OCI-M2 (cell line): ENCODE measurements around the gene CCDC33.
"Not testable (repeated sequence)": the region's sequence is repeated elsewhere in the genome, so short reads cannot be mapped to it uniquely, and the experiment has no call there.

Experiments used
- DNase-seq: peaks from one replicate; lab custom pipeline; 2025; ENCODE audit not compliant: unreplicated experiment; lab: John Stamatoyannopoulos, UW

CCDC33 gene

DNA sequence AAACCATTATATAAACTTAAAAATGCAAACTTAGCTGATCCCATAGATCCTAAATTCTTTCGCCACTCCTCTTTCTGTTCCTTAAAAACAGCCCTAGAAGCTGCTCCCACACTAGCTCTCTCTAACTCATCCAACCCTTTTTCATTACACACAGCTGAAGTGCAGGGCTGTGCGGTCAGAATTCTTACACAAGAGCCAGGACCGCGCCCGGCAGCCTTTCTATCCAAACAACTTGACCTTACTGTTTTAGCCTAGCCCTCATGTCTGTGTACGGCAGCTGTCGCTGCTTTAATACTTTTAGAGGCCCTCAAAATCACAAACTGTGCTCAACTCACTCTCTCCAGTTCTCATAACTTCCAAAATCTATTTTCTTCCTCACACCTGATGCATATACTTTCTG lies 121.4 kb downstream of the CCDC33 start:
- DNase-seq = not testable (repeated sequence)

GRCh38 chr15:74359376-74359775 lies 123.2 kb downstream of the CCDC33 start:
- not testable (repeated sequence) for DNase-seq

- not testable (repeated sequence) for DNase-seq
Observed at GRCh38 chr15:74360855-74361254, 124.7 kb downstream of the CCDC33 start.

- no peak for DNase-seq
Observed at GRCh38 chr15:74362482-74362881, 126.4 kb downstream of the CCDC33 start.

GRCh38 chr15:74364936-74365597 lies 128.9 kb downstream of the CCDC33 start:
- no peak for DNase-seq

DNA sequence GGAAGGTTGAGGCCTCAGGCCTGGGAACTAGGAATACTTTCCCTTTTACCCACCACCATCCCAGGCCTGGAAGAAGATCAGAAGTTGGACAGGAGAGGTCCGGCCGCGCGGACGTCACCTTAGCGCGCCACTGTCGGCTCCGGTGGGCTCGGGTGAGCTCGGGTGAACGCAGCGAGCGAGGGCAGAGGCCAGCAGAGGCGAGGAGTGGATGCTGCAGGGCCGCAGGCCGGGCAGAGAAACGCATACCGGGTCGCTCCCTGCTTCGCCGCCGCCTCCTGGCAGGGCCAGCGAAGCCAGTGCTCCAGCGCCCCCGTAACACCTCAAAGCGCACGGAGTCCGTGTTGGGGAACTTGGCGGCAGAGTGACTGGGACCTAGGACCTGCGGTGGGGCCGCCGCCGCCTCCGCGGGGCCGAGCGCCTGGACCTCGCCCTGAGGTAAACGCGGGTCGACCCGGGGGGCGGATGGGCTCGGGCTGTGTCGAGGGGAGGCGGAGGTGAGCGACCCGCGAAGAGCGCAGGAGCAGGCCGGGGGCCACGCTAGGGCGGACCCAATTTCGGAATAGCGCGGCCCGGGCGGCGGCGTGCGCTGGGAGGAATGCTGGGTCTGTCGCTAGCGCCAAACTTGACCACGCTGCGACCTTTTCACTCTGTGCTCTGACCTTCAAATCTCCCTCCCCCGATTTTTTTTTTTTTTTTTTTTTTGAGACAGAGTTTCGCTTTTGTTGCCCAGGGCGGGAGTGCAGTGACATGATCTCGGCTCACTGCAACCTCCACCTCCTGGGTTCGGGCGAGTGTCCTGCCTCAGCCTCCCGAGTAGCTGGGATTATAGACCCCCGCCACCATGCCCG lies 129.7 kb downstream of the CCDC33 start:
- no peak for DNase-seq

DNA sequence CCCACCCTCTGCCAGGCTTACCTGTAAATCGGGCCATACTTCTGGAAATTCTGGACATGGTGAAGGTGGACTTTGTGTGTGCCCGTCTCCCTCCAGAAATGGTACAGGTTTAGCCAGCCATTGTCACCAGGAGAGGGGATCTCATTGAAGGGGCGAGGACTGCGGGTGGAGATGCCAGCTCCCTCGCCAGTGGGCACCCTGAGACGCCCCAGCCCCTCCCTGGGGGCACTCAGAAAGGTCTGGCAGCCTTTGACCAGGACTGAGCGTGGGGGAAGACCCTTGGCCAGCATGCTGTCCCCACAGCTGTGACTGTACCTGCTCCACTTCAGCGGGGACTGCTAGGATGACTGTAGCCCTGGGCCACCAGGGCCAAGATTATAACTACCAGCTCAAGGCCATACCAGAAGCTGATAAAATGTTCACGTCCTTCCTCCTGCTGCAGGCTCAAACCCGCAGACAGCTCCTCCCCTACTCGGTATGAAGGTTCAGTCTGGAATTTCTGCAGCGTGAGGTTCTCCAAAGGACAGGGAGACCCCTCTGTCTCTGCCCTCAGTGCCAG lies 131.2 kb downstream of the CCDC33 start, which contains the start of gene CYP11A1:
CYP11A1 (minus strand) TSS at position 351 of the 559 bp plus-strand sequence; CDS start at position 290, 61 bp downstream.
- DNase-seq = no peak

GRCh38 chr15:74368121-74368520 lies 132.0 kb downstream of the CCDC33 start:
- no peak for DNase-seq

GRCh38 chr15:74369084-74369745 lies 133.1 kb downstream of the CCDC33 start:
- no peak for DNase-seq

DNA sequence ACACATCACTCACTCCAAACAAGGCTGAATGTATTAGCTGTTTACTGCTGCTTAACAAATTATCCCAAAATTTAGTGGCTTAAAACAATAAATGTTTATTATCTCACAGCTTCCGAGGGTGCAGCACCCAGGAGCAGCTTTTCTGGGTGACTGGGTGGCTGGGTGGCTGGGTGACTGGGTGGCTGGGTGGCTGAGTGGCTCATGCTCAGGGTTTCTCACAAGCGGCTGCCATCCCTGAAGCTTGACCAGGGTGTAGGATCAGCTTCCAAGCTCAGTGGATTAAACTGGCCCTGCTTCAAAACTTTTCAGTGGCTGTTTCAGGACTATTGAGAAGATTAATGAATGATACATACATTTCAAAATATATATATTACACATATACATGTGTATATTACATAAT lies 133.6 kb downstream of the CCDC33 start:
- DNase-seq = no peak

DNA sequence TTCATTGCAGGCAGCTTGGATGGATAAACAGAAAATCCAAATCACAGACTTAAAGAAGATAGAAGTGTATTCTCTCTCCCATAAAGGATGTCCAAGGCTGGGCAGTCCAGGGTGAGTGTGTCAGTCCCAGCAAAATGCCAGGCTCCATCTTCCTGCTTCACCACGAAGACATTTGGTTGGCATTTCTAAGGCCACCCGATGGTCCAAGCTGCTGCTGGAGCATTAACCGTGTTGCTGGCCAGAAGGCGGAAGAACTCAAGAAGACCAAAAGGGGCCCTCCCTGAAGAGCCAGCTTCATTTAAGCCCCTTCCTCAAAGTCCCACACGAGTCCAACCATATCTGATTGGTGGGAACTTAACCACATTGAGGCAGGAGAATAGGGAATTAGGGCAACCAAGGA lies 134.3 kb downstream of the CCDC33 start:
- no peak for DNase-seq

- no peak for DNase-seq
Observed at GRCh38 chr15:74373056-74373650, 137.0 kb downstream of the CCDC33 start.

- DNase-seq = no peak
Observed at GRCh38 chr15:74373731-74374647, 137.9 kb downstream of the CCDC33 start.

GRCh38 chr15:74374648-74375302 lies 138.6 kb downstream of the CCDC33 start:
- no peak for DNase-seq

- DNase-seq = peak; percentile 19
Observed at GRCh38 chr15:74375303-74375693, 139.2 kb downstream of the CCDC33 start.

DNA sequence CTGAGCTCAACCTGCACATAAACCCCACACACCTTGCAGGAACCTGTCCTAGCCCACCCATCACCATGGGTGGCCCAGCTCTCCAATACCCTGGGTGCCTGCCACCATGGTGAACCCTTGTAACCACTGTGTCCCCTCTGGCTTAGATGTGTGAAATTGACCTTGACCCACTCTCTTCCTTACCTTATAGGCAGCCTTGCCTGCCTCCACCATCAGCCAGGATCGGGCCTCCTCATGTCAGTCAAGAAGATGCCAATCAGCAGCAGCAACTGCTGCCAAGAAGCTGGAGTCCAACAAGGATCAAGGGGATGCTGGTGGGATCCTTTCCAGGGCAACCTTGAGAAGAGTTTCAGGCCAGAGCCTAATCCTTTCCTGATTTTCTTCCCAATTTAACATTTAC lies 140.1 kb downstream of the CCDC33 start:
- no peak for DNase-seq

- no peak for DNase-seq
Observed at GRCh38 chr15:74376825-74377581, 140.9 kb downstream of the CCDC33 start.

GRCh38 chr15:74377831-74378766 lies 142.0 kb downstream of the CCDC33 start:
- no peak for DNase-seq
